GM18526 (cell line): Measurements from ENCODE around the gene OTOA.

ENCODE experiments used
- POLR2A ChIP-seq: IDR thresholded peaks from 3 replicates; pipeline ENCODE4 v1.6.1; 2011; ENCODE audit not compliant: insufficient read length; ENCODE audit errors: extremely low read depth

The OTOA gene

DNA sequence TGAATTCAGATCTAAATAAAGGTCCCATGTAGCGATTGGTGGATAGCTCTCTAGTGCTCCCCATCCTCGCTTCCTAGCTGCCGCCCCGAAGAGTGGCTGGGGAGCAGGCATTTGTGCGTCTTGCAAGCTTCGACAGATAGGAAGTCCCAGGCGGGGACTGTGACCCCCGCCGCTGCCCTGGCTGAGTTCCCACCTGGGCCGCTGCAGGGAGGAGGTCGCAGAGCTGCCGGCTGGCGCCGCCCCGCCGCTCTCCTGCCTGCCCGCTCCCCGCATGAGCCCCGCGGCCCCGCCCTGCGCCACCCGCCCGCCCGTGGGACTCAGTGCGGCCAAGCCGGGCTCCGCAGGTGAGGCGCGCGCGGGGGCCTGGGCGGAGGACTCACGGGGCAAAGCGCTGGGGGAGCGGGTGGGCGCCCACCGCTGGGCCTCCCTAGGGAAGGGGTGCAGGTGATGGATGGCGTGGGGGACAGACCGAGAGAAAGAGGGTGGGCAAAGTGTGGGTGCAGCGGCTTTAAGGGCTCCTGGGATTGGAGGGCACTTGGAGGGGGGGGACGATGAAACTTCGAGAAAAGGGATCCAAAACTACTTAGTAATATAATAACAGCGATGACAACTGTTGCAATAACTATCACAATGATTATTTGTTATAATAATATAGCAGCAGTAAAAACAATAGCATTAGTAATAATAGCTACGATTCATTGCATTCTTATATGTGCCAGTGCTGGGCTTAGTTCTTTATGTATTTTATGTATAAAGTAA, at the start of gene OTOA:
OTOA (plus strand) TSS at position 80 of the 759 bp plus-strand sequence. CDS start 14,547 bp downstream, outside the sequence.
- no peak for TF ChIP-seq POLR2A

DNA sequence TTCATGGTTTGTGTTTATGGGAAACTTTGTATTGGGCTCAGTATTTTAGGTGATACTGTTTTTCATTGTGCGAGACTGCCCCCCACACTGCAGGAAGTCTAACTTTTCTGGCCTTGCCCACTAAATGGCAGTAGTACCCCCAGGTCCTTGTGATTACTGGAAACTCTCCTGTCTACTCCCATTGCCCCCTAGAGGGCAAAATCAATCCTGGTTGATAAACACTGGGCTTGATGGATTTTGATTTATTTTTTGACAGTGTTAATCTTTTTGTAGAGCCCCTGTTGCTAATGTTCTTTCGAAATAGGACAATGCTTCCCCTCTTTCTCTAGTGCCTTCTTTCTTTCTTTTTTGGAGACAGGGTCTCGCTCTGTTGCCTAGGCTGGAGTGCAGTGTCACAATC, 48.9 kb upstream of the OTOA start:
- no peak for TF ChIP-seq POLR2A

DNA sequence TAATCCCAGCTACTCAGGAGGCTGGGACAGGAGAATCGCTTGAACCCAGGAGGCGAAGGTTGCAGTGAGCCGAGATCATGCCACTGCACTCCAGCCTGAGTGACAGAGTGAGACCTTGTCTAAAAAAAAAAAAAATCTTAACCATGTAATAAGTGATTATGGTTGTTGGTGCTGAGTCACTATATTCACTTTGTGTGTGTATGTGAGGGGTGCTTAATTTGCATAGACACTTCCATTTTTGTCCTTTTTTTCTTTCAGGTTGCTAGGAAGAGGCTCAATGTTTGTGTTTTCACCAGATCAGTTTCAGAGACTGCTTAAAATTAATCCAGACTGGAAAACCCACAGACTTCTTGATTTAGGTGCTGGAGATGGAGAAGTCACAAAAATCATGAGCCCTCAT, 46.2 kb upstream of the OTOA start:
- TF ChIP-seq POLR2A = no peak

DNA sequence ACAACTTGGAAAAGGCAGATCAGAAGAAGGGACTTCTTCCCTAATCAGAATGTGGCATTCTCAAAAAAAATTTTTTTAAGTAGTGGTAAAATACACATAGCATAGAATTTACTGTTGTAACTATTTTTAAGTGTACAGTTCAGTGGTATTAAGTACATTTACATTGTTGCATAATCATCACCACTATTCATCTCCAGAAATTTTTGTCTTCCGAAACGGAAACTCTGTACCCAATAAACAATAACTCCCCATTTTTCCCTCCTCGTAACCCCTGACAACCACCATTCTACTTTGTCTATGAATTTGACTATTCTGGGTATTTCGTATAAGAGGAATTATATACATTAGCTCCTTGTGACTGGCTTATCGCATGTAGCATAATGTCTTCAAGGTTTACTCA, 45.5 kb upstream of the OTOA start:
- no peak for TF ChIP-seq POLR2A

DNA sequence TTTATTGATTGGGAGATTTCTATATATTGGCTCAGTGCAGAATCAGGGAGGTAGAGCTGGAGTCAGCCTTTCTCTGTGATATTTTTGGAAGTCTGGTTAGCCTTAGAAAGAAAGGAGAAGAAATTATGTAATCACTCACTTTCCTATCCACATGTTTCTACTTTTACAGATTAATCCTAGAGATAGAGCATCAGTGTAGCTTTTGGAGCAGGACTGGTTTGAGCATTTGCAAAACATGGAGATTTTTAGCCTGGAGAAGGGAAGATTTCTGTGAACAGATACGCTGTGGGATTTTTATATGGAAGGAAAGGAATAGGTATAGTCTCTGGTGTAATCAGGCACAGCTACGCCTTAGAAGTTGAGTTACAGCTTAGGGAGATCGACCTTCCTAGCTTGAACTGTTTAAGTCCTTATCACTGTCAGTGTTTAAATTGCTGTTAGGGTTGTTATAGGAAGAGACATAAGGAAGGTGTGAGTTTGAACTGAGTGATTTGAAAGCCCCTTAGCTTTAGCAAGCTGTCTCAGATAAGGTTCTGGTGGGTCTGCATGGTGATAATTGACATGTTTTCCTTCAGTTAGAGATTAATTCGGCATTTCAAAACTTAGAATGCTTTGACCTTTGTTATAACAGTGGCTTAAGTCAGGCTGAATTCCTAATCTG, 43.9 kb upstream of the OTOA start:
- no peak for TF ChIP-seq POLR2A

DNA sequence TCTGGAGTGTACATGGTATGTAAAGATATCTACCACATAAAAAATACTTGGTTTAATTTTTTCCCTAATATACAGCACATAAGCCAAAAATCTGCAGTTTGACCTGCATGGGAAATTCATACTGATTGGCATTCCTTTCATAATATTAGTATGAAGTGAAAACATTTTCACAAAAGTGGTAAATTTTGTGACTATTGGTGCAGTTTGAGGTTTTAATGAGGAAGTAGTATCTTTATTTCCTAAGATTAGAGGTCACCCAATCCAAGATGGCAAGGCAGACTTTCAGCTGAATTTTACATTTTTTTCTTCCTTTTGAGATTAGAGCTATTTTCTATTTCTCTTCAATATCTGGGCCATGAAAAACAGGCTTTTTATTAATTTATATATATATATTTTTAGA, 43.2 kb upstream of the OTOA start:
- TF ChIP-seq POLR2A = no peak

DNA sequence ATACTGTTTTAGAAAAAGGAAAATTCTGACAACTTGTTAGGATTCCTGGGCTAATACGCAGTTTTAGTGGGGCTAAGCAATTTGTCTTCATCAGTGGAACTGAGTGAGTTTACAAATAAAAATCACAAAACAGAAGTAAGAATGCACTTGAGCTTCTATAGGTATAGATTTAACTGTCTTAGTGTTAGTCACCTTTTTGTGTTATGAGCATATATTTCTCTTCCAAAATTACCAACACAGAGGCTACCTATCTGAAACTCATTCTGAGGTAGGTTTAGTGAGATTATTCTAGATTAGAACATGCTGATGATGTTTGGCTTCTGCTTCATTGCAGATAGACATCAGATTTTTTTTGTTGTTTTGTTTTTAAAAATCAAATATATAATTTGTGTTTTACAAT, 41.2 kb upstream of the OTOA start:
- no peak for TF ChIP-seq POLR2A

DNA sequence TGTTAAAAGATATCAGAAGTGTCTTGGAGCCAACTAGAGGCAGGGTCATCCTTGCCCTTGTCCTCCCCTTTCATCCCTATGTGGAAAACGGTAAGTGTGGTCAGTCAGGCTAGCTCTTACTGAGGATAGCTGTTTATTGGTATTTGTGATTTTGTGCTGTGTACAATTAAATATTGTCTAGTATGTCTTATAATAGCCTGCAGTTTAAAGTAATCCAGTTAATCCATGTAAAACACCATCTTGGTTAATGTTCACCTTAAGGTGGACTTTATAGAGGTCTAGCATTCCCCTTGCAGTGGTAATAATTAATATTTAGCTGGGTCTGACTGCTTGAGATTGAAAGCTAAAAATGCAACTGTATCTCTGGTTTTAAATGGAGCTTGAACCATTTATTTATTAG, 38.7 kb upstream of the OTOA start:
- TF ChIP-seq POLR2A = no peak

DNA sequence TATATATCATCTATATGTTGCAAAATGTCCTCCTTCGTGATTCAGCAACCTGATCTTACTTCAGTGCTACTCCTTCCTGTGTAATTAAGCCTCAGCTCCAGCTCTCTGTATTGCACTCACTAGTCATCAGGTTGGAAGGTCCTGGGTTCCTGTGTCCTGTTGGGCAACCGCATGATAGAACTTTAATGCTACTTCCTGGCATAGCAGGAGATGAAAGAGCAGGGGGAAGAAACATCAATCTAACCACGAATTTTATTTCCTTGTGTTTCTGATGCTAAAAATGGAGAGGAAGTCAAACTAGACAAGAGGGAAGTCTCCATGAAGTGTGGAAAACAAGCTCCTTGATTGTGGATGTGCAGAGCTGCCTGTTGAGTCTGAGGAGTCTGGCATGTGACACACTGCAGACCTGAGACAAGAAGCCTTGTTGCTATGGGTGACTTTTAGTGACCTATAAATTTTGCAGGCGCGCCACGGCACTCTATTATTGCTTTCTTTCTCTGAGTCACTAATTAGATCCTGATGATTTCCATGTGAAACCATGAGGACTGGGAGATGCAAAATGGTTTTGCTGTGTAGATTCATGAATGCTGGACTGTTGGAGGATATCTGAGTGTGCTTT, 37.0 kb upstream of the OTOA start:
- TF ChIP-seq POLR2A = no peak

DNA sequence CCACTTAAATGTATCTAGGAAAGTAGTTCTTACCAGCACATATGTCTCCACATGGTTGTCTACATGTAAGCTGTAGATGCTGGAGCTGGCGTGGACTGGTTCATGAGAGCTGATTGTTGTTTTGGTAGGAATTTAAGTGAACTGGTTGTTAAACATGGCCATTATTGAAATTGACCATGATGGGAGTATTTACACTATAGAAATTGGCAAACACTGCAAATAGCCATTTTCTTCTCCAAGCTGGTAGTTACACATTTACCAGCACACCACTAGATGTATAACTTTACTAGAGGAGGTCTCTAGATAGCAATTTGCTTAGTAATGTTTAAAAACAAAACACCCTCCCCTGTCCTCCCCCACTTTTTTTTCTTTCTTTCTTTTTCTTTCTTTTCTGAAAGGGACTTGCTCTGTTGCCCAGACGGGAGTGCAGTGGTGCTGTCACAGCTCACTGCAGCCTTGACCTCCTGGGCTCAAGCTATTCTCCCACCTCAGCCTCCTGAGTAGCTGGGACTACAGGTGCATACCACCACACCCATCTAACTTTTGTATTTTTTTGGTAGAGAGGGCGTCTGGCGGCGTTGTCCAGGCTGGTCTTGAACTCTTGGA, 35.5 kb upstream of the OTOA start:
- TF ChIP-seq POLR2A = no peak

DNA sequence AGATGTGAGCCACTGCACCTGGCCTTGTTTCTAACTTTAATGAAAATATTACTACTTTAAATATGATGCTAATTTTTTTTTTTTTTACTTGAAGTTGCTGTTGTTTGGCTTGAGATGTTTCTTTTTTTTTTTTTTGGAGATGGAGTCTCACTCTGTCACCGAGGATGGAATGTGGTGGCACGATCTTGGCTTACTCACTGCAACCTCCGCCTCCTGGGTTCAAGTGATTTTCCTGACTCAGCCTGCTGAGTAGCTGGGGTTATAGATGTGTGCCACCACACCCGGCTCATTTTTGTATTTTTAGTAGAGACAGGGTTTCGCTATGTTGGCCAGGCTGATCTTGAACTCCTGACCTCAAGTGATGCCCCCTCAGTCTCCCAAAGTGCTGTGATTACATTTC, 35.0 kb upstream of the OTOA start:
- no peak for TF ChIP-seq POLR2A

DNA sequence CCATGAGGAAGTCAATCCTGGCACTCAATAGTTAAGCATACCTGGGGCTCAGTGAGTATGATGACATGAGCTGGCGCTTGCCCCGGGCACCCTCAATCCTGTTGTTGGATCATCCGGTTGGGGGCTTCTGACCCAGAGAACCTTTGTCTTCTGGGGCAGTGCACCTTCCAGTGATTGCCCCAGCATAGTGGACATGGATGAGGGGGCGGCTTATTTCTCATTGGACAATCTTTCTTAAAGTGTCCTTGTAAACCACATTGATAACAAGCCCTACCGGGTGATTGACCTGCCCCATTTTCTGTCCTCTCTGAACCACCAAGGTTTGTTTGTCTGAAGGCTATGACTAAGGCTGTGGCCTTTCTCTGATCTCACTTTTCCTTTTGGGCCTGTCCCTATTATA, 29.6 kb upstream of the OTOA start:
- TF ChIP-seq POLR2A = no peak

DNA sequence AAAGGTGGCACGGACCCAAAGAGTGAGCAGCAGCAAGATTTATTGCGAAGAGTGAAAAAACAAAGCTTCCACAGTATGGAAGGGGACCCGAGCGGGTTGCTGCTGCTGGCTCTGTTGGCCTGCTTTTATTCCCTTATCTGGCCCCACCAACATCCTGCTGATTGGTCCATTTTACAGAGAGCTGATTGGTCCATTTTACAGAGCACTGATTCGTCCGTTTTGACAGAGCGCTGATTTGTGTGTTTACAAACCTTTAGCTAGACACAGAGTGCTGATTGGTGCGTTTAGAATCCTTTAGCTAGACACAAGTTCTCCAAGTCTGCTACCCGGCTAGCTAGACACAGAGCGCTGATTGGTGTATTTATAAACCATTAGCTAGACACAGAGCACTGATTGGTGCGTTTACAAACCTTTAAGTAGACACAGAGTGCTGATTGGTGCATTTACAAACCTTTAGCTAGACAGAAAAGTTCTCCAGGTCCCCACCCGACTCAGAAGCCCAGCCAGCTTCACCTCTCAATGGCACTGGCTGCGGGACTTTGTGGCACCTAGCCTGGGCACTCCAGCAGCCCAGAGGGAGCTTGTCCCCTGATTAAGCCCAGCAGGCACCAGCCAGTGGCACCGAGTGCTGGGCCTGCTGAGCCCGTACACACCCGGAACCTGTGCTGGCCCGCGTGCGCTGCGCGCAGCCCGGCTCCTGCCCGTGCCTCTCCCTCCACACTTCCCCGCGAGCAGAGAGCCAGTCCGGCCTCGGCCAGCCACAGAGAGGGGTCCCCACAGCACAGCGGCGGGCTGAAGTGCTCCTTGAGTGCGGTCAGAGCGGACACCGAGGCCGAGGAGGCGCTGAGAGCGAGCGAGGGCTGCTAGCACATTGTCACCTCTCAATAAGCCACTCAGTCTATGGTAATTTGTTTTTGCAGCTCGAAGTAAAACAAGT, 26.5 kb upstream of the OTOA start:
- TF ChIP-seq POLR2A = no peak

DNA sequence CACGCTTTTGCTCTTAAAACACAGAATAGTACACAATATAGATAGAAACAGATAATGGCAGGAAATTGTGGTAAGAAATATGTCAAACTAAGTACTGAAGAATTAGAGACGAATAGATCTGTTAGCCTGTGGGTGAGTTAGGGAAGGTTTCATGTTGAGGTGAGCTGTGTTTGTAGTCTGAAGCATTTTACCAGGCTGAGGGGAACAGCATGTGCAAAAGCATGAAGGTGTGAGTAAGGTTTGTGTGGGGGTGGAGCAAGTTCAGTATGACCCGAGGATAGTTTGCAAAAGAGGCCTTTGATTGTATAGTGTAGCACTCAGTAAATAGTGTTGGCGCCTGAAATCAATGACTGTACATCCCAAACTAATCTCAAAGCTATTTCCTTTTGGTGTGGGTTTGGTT, 25.2 kb upstream of the OTOA start:
- no peak for TF ChIP-seq POLR2A

DNA sequence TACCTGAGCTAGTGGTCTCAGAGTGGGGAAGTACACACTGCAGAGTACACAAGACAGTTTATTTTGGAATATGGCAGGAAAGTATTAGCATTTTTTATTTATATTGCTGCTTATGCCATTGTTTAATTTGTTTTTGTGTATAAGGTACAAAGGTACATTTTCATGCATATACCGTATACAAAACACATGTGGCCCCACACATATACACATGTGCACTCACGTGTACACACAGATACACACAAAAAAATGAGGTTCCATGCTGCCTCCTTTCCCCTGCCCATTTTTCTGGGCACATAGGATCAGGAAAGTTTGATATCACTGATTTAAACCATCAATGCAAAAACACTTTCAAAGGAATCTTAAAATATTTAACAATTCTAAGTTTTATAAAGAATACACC, 24.3 kb upstream of the OTOA start:
- no peak for TF ChIP-seq POLR2A

DNA sequence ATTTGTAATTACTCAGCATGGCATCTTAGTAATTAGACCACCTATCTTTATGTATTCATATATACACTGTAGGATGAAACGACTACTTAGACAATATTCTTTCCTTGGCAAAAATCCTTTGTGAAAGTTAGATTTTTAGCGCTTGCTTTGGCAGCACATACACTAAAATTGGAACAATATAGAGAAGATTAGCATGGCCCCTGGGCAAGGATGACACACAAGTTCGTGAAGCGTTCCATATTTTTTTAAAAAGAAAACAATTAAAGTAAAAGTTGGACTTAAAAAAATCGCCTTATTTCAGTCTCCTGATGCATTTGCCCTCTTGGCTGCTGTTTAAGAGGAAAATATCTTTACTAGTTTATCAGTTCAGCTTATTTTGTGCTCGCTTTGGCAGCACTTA, 21.9 kb upstream of the OTOA start:
- TF ChIP-seq POLR2A = no peak

DNA sequence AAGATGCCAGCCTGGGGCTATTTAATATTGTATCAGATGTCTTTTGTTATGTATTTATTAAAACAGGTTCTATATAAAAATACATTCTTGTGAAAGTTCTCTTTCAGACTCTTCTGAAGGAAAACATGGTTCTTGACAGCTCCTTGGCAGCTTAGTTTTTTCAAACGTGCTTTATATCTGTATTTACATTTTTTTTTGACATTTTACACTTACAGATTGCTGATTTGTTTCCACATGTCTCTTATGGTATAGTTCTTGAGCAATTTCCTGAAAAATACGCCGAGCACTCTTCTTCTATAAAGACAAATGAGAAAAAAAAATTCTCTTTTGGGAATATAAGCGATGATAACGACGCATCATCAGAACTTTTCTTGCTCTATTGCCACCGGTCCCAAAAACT, 20.9 kb upstream of the OTOA start:
- TF ChIP-seq POLR2A = no peak
